COR-L47 (cell line): ENCODE results near the gene NLRP9.
"Not testable (repeated sequence)": the region's sequence is repeated elsewhere in the genome, so short reads cannot be mapped to it uniquely, and the experiment has no call there.

Source experiments
- DNase-seq: peaks from one replicate; lab custom pipeline; 2025; lab: John Stamatoyannopoulos, UW

Gene NLRP9

GRCh38 chr19:55738302-55738701 is at the start of gene NLRP9:
NLRP9 (minus strand) TSS chr19:55738402; CDS start chr19:55738374, 28 bp downstream.
- DNase-seq: no peak

- no peak for DNase-seq
These were observed 42.9 kb upstream of the NLRP9 start for GRCh38 chr19:55781112-55781511.

GRCh38 chr19:55778331-55778730 is 40.1 kb upstream of the NLRP9 start:
- no peak for DNase-seq

GRCh38 chr19:55777528-55777927 is 39.3 kb upstream of the NLRP9 start:
- no peak for DNase-seq

- DNase-seq: not testable (repeated sequence)
These were observed 31.4 kb upstream of the NLRP9 start for GRCh38 chr19:55769632-55770031.

- DNase-seq: not testable (repeated sequence)
These were observed 30.6 kb upstream of the NLRP9 start, which contains the start of gene RFPL4AL1 for GRCh38 chr19:55768818-55769217. RFPL4AL1 (plus strand) TSS chr19:55769118; CDS start chr19:55771805, 2,687 bp downstream.

- DNase-seq: no peak
These were observed 28.3 kb upstream of the NLRP9 start for GRCh38 chr19:55766466-55766865.

GRCh38 chr19:55758797-55759196 is 20.6 kb upstream of the NLRP9 start, which contains the start of gene RFPL4A:
RFPL4A (plus strand) TSS chr19:55759097; CDS start chr19:55761801, 2,704 bp downstream.
- DNase-seq: not testable (repeated sequence)

GRCh38 chr19:55756808-55757207 is 18.6 kb upstream of the NLRP9 start:
- DNase-seq: not testable (repeated sequence)

GRCh38 chr19:55753401-55753800 is 15.2 kb upstream of the NLRP9 start:
- no peak for DNase-seq

GRCh38 chr19:55750715-55751114 is 12.5 kb upstream of the NLRP9 start:
- DNase-seq: no peak

GRCh38 chr19:55730378-55730777 is 7.8 kb downstream of the NLRP9 start:
- not testable (repeated sequence) for DNase-seq

- DNase-seq: no peak
These were observed 14.7 kb downstream of the NLRP9 start for GRCh38 chr19:55723491-55723890.

- DNase-seq: no peak
These were observed 17.4 kb downstream of the NLRP9 start for GRCh38 chr19:55720801-55721200.

GRCh38 chr19:55720214-55720746 is 17.9 kb downstream of the NLRP9 start:
- no peak for DNase-seq

- DNase-seq: not testable (repeated sequence)
These were observed 20.1 kb downstream of the NLRP9 start for GRCh38 chr19:55717879-55718711.

- no peak for DNase-seq
These were observed 21.0 kb downstream of the NLRP9 start for GRCh38 chr19:55717251-55717650.

GRCh38 chr19:55716531-55716930 is 21.7 kb downstream of the NLRP9 start:
- no peak for DNase-seq

GRCh38 chr19:55712804-55713631 is 25.2 kb downstream of the NLRP9 start:
- DNase-seq: no peak

GRCh38 chr19:55711719-55712118 is 26.5 kb downstream of the NLRP9 start:
- DNase-seq: no peak

- no peak for DNase-seq
These were observed 32.2 kb downstream of the NLRP9 start for GRCh38 chr19:55705972-55706371.

- no peak for DNase-seq
These were observed 33.5 kb downstream of the NLRP9 start for GRCh38 chr19:55704494-55705245.
